H1 (cell line): ENCODE data around the gene SKIC3. TPM values are rescaled to one million over a fixed set of nuclear protein-coding genes. Genes with fewer than 3 reads are reported as not detected.

Experiments
- CTCF ChIA-PET: fragments of 300-600 bp; sonication (Branson Sonifier 250); formaldehyde crosslinking; loops from one replicate; lab custom pipeline; 2021; ENCODE audit not compliant: partially characterized antibody; lab: Charles Lee
- POLR2A ChIA-PET: fragments of 300-600 bp; sonication (Branson Sonifier 250); formaldehyde crosslinking; loops from one replicate; lab custom pipeline; 2021; ENCODE audit warnings: inconsistent platforms; ENCODE audit not compliant: partially characterized antibody; lab: Charles Lee
- DNase-seq, 2 experiments: peaks; one replicate each; pipeline versions ENCODE4 v3.0.0 to v3.0.0-alpha.2; 2010 to 2022; ENCODE audit warnings: low spot score in 2 of 2, low read depth in 1 of 2, mixed read lengths in 1 of 2
- FAIRE-seq: peaks from 2 replicates; lab custom pipeline; 2011; peaks lifted over from hg19 to GRCh38; lab: Jason Lieb, UNC
- H2AFZ ChIP-seq: 2 replicates; pipeline ENCODE4 v1.8.1; 2012; ENCODE audit warnings: low read length, inconsistent platforms
- H2AK5ac ChIP-seq: 2 replicates; pipeline ENCODE4 v1.6.1; 2013; ENCODE audit warnings: low read depth, low read length
- H2BK120ac ChIP-seq: replicated peaks from 2 replicates; pipeline ENCODE3; 2013; ENCODE audit warnings: low read depth, low read length, inconsistent platforms
- H2BK12ac ChIP-seq: 2 replicates; pipeline ENCODE4 v1.6.1; 2013; ENCODE audit warnings: low read depth, low read length
- H2BK15ac ChIP-seq: 2 replicates; pipeline ENCODE4 v1.6.1; 2013; ENCODE audit warnings: low read length
- H2BK20ac ChIP-seq: 2 replicates; pipeline ENCODE4 v1.6.1; 2013; ENCODE audit warnings: low read length
- H2BK5ac ChIP-seq: 2 replicates; pipeline ENCODE4 v1.6.1; 2013; ENCODE audit warnings: low read depth, low read length
- H3K14ac ChIP-seq: 2 replicates; pipeline ENCODE4 v1.6.1; 2013; ENCODE audit warnings: inconsistent platforms; ENCODE audit not compliant: insufficient read length
- H3K18ac ChIP-seq: 2 replicates; pipeline ENCODE4 v1.6.1; 2013; ENCODE audit warnings: low read length; ENCODE audit errors: extremely low read depth
- H3K23ac ChIP-seq: 2 replicates; pipeline ENCODE4 v1.6.1; 2013; ENCODE audit warnings: inconsistent platforms; ENCODE audit not compliant: insufficient read length
- H3K23me2 ChIP-seq: 2 replicates; pipeline ENCODE4 v1.6.1; 2013; ENCODE audit warnings: low read depth, low read length
- H3K27ac ChIP-seq: 2 replicates; pipeline ENCODE4 v1.6.1; 2011; ENCODE audit warnings: low read depth, low read length, inconsistent platforms
- H3K27me3 ChIP-seq, 4 experiments: replicated peaks in 1 of 4; 1 replicate in 1 of 4; 2 replicates in 3 of 4; pipeline versions ENCODE4 v1.6.1 to v1.8.1; 2011 to 2013; ENCODE audit warnings: low read length in 3 of 4, mild to moderate bottlenecking in 3 of 4, inconsistent platforms in 2 of 4, mixed read lengths in 2 of 4, moderate library complexity in 1 of 4; ENCODE audit not compliant: control insufficient read depth in 3 of 4, insufficient read depth in 3 of 4; ENCODE audit errors: extremely low read depth in 1 of 4
- H3K36me3 ChIP-seq, 4 experiments: 2 replicates each; pipeline versions ENCODE4 v1.6.1 to v1.8.1; 2011 to 2013; ENCODE audit warnings: mild to moderate bottlenecking in 4 of 4, low read length in 3 of 4, moderate library complexity in 2 of 4, control low read depth in 1 of 4, inconsistent platforms in 1 of 4; ENCODE audit not compliant: insufficient read depth in 4 of 4, control insufficient read depth in 2 of 4
- H3K4ac ChIP-seq: replicated peaks from 2 replicates; pipeline ENCODE3; 2013; ENCODE audit warnings: low read length, low read depth, mixed read lengths, inconsistent platforms; ENCODE audit not compliant: insufficient read length
- H3K4me1 ChIP-seq, 4 experiments: replicated peaks in 1 of 4; 1 replicate in 1 of 4; 2 replicates in 3 of 4; pipeline versions ENCODE4 v1.6.1 to v1.8.1; 2011 to 2013; ENCODE audit warnings: low read length in 3 of 4, inconsistent platforms in 2 of 4, mixed read lengths in 1 of 4; ENCODE audit not compliant: insufficient read depth in 4 of 4, control insufficient read depth in 3 of 4
- H3K4me2 ChIP-seq, 2 experiments: 2 replicates each; pipeline versions ENCODE4 v1.6.1 to v1.8.1; 2011 to 2013; ENCODE audit warnings: low read depth in 2 of 2, low read length in 2 of 2, control low read depth in 1 of 2, inconsistent platforms in 1 of 2, mild to moderate bottlenecking in 1 of 2; ENCODE audit not compliant: insufficient read depth in 1 of 2
- H3K4me3 ChIP-seq, 4 experiments: fragments of 200-600, 300-600 bp in 1 of 4; sonication (generic), shearing (Covaris generic), sonication (Bioruptor Twin) in 1 of 4; 2 replicates each; pipeline versions ENCODE4 v1.5.1 to v1.8.1; 2011 to 2016; ENCODE audit warnings: low read length in 4 of 4, low read depth in 3 of 4, control low read depth in 2 of 4, inconsistent platforms in 2 of 4, mild to moderate bottlenecking in 2 of 4, mixed read lengths in 1 of 4, moderate library complexity in 1 of 4; ENCODE audit not compliant: insufficient read depth in 2 of 4; ENCODE audit errors: extremely low read depth in 1 of 4
- H3K56ac ChIP-seq: replicated peaks from 2 replicates; pipeline ENCODE3; 2013; ENCODE audit warnings: low read depth, mild to moderate bottlenecking, mixed read lengths, low read length, inconsistent platforms; ENCODE audit not compliant: insufficient read length
- H3K79me1 ChIP-seq: 2 replicates; pipeline ENCODE4 v1.6.1; 2013; ENCODE audit warnings: low read depth, low read length, control low read depth
- H3K79me2 ChIP-seq, 2 experiments: 2 replicates each; pipeline versions ENCODE4 v1.6.1 to v1.8.1; 2012 to 2013; ENCODE audit warnings: low read length in 2 of 2, mild to moderate bottlenecking in 2 of 2, inconsistent platforms in 1 of 2; ENCODE audit not compliant: insufficient read depth in 2 of 2, control insufficient read depth in 1 of 2
- H3K9ac ChIP-seq, 4 experiments: replicated peaks in 1 of 4; 1 replicate in 1 of 4; 2 replicates in 3 of 4; pipeline versions ENCODE4 v1.6.1 to v1.8.1; 2011 to 2013; ENCODE audit warnings: low read depth in 3 of 4, low read length in 3 of 4, control low read depth in 2 of 4, mild to moderate bottlenecking in 2 of 4, moderate library complexity in 2 of 4, inconsistent platforms in 1 of 4; ENCODE audit errors: extremely low read depth in 1 of 4
- H3K9me3 ChIP-seq, 2 experiments: 2 replicates each; pipeline versions ENCODE4 v1.6.1 to v1.8.1; 2012 to 2013; ENCODE audit warnings: mild to moderate bottlenecking in 2 of 2, moderate library complexity in 2 of 2, control low read depth in 1 of 2, inconsistent platforms in 1 of 2, low read depth in 1 of 2, low read length in 1 of 2, mixed read lengths in 1 of 2; ENCODE audit not compliant: insufficient read depth in 2 of 2
- H4K20me1 ChIP-seq, 2 experiments: replicated peaks in 1 of 2; 2 replicates each; pipeline versions ENCODE3 to v1.8.1; 2011 to 2013; ENCODE audit warnings: inconsistent platforms in 2 of 2, low read length in 2 of 2, mild to moderate bottlenecking in 1 of 2; ENCODE audit not compliant: insufficient read depth in 2 of 2, control insufficient read depth in 1 of 2
- H4K5ac ChIP-seq: 2 replicates; pipeline ENCODE4 v1.6.1; 2013; ENCODE audit warnings: low read length, low read depth, mixed read lengths, inconsistent platforms; ENCODE audit not compliant: insufficient read length
- H4K8ac ChIP-seq: 2 replicates; pipeline ENCODE4 v1.8.0; 2013; ENCODE audit warnings: mild to moderate bottlenecking, moderate library complexity, low read length, inconsistent platforms; ENCODE audit not compliant: insufficient read depth; ENCODE audit errors: extremely low read depth
- H4K91ac ChIP-seq: replicated peaks from 2 replicates; pipeline ENCODE3; 2013; ENCODE audit warnings: low read length, mixed read lengths, inconsistent platforms; ENCODE audit not compliant: insufficient read length
- ASH2L ChIP-seq: fragments of 200-600, 300-600 bp; sonication (generic); IDR thresholded peaks from one replicate; pipeline ENCODE4 v1.7.1; 2017; ENCODE audit warnings: low read length
- CBX5 ChIP-seq: fragments of 300-800, 300-1000 bp; sonication (generic); IDR thresholded peaks from 2 replicates; pipeline ENCODE4 v1.7.1; 2016; ENCODE audit warnings: antibody characterized with exemption, low read length, low read depth
- CBX8 ChIP-seq: fragments of 300-800, 300-1000 bp; sonication (generic); IDR thresholded peaks from 2 replicates; pipeline ENCODE4 v1.7.1; 2016; ENCODE audit warnings: low read depth, low read length, borderline replicate concordance
- GTF2F1 ChIP-seq: IDR thresholded peaks from 2 replicates; pipeline ENCODE4 v1.6.1; 2012; ENCODE audit warnings: low read depth, low read length, improper control_type of control experiment, borderline replicate concordance
- RXRA ChIP-seq: IDR thresholded peaks from 2 replicates; pipeline ENCODE4 v1.6.1; 2011; ENCODE audit warnings: low read depth, mild to moderate bottlenecking, low read length, moderate library complexity; ENCODE audit not compliant: insufficient read depth
- TAF7 ChIP-seq: optimal IDR thresholded peaks from 2 replicates; pipeline ENCODE3; 2011; ENCODE audit warnings: low read depth, mild to moderate bottlenecking, inconsistent platforms, low read length, moderate library complexity, borderline replicate concordance
- USF2 ChIP-seq: IDR thresholded peaks from 2 replicates; pipeline ENCODE4 v1.6.1; 2011; ENCODE audit warnings: low read length, improper control_type of control experiment
- ZNF274 ChIP-seq: IDR thresholded peaks from 2 replicates; pipeline ENCODE4 v1.7.0; 2012; ENCODE audit warnings: low read length, borderline replicate concordance; ENCODE audit errors: extremely low read depth
- whole genome bisulfite sequencing, 2 experiments: shearing (Covaris generic) in 1 of 2; methylation state at CpG; one replicate each; pipeline versions ENCODE4 v1.1.6 to v1.1.7; 2013 to 2015; ENCODE audit warnings: low lambda C conversion rate in 2 of 2, mixed read lengths in 2 of 2, inconsistent platforms in 1 of 2, low coverage in 1 of 2, missing lambda C conversion rate in 1 of 2; ENCODE audit not compliant: insufficient replicate concordance in 2 of 2, insufficient coverage in 1 of 2, insufficient read length in 1 of 2; ENCODE audit errors: extremely low coverage in 1 of 2, missing lambda C conversion rate in 1 of 2; 5-methylcytosine and 5-hydroxymethylcytosine counted together
- polyA plus RNA-seq, 7 experiments: library from polyadenylated mRNA; depleted of rRNA in 3 of 7; stranded (reverse) in 5 of 7; unstranded in 2 of 7; fragments of >200 nt in 5 of 7; fragments of 200-250 nt in 2 of 7; gene quantifications; 1 replicate in 5 of 7; 2 replicates in 1 of 7; 4 replicates in 1 of 7; pipeline versions ENCODE4 v1.2.1 to v1.2.3, GENCODE V29; 2011 to 2013; ENCODE audit warnings: missing spikeins in 2 of 7, mixed read lengths in 2 of 7
- total RNA-seq: library from RNA; stranded (reverse); fragmentation: NEBNext Ultra II Directional; extraction: Animal tissue kit (Norgen Biotek cat#: 25700); gene quantifications from 2 replicates; pipeline ENCODE4 v1.2.1, GENCODE V29; 2021
- TF ChIP-seq, protein P1 (sequence below): IDR thresholded peaks from 2 replicates; pipeline ENCODE4 v1.6.1; 2012; ENCODE audit warnings: low read length, inconsistent platforms

SKIC3 gene
- total and polyA plus RNA-seq, 2 of the 8 experiments (the other 6 are each of a cell fraction or from before 2014, with no cell fraction given) = 13.7 to 53.7 TPM

DNA sequence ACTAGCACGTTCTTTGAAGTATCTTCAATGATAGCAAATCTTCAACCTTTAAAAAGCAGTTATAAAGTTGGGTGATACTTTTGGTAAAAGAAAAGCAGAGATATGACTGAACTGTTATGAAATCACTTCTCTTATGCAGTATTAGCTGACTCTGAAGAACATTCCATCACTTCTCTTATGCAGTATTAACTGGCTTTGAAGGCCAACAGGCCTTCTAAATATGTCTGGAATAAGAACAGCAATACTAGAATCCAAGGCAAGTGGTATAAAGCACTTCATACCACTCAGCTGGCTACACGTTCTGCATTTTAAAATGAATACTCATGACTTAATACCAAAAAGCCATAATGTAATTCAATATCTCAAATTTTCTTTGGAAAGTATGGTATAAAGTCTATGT is 17.3 kb downstream of the SKIC3 start:
- WGBS, 2 experiments = 81% methylated on average over 2 of the region's 2 CpGs; no CpG with 5 or more reads in 1 of the 2 experiments
- H3K4me3 ChIP-seq = no peak overlapping the region
- H3K79me1 ChIP-seq = no peaks in the 10 kb centered on the region
- no peak overlapping the region for H2AFZ ChIP-seq
- ChIA-PET POLR2A (interaction anchor here (1.1 kb wide), 1 partner anchor 11 kb away, joined by 3 read pairs; no protein-coding TSS in a partner anchor), CTCF (no interaction called here)
- no peak overlapping the region for H3K18ac ChIP-seq
- no peak overlapping the region for H3K14ac ChIP-seq
- no peak overlapping the region for H4K8ac ChIP-seq
- no peak for FAIRE-seq
- H3K27me3 ChIP-seq = no peaks in the 10 kb centered on the region
- no peaks in the 10 kb centered on the region for H3K79me2 ChIP-seq
- H3K56ac ChIP-seq = no peak overlapping the region
- no peak overlapping the region for H3K9ac ChIP-seq
- H2BK5ac ChIP-seq = no peak overlapping the region
- DNase-seq = no peak
- H4K5ac ChIP-seq = no peak overlapping the region
- no peak overlapping the region for H2AK5ac ChIP-seq
- no peak overlapping the region for H3K27ac ChIP-seq
- no peak overlapping the region for H2BK120ac ChIP-seq
- H3K36me3 ChIP-seq = peaks cover 0 to 51% (median 9%) of the 10 kb centered on the region in 4 experiments; a peak in 4 of 8 replicates
- H4K20me1 ChIP-seq = no peaks in the 10 kb centered on the region
- H3K4me2 ChIP-seq = no peak overlapping the region
- H3K4ac ChIP-seq = no peak overlapping the region
- TF ChIP-seq CBX5 = no peak
- TF ChIP-seq ZNF274 = no peak
- TF ChIP-seq, protein P1, sequence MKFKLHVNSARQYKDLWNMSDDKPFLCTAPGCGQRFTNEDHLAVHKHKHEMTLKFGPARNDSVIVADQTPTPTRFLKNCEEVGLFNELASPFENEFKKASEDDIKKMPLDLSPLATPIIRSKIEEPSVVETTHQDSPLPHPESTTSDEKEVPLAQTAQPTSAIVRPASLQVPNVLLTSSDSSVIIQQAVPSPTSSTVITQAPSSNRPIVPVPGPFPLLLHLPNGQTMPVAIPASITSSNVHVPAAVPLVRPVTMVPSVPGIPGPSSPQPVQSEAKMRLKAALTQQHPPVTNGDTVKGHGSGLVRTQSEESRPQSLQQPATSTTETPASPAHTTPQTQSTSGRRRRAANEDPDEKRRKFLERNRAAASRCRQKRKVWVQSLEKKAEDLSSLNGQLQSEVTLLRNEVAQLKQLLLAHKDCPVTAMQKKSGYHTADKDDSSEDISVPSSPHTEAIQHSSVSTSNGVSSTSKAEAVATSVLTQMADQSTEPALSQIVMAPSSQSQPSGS = no peak
- no peak for TF ChIP-seq GTF2F1
- TF ChIP-seq RXRA = no peak
- TF ChIP-seq CBX8 = no peak
- no peak for TF ChIP-seq USF2
- TF ChIP-seq TAF7 = no peak
- TF ChIP-seq ASH2L = no peak
- no peak overlapping the region for H2BK20ac ChIP-seq
- no peak overlapping the region for H3K23ac ChIP-seq
- H4K91ac ChIP-seq = no peak overlapping the region
- no peaks in the 10 kb centered on the region for H3K9me3 ChIP-seq
- H2BK15ac ChIP-seq = no peak overlapping the region
- peaks cover 1% of the 10 kb centered on the region; the same call in 1 of the 2 replicates for H3K23me2 ChIP-seq
- H2BK12ac ChIP-seq = no peak overlapping the region
- no peaks in the 10 kb centered on the region for H3K4me1 ChIP-seq
